ENCODE data around the gene LPO.

Gene LPO

DNA sequence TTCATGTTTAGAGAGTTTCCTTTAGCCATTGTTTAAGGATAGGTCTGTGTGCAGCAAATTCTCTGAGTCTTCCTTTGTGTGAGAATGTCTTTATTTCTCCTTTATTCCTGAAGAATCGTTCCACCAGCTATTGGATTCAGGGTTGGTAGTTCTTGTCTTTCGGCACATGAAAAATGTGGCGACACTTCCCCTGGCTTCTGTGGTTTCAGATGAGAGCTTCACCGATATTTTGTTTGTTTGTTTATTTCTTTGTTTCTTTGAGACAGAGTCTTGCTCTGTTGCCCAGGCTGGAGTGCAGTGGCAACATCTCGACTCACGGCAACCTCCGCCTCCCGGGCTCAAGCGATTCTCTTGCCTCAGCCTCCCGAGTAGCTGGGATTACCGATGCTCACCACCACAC lies 23.8 kb downstream of the LPO start:
- no peak for DNase-seq (ENCODE audit: low spot score)

DNA sequence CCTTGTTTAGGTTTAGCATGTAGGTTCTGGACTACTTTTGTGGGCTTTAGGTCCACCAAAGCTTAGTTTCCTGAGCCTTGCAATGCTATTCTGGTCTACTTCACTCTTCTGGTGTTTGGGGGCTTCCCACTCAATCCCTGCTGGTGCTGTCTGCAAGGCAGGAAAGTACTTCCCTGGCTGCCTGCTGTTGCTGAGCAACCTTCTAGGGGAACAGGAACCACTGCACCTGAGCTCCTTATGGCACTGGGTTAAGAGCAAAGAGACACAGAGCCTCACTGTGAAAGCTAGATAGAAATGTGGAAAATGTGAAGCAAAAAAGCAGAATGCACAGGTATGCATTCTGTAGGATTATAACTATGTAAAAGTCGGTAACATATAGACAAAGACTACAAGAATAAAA lies 25.4 kb downstream of the LPO start:
- no peak for DNase-seq (ENCODE audit: low spot score)

DNA sequence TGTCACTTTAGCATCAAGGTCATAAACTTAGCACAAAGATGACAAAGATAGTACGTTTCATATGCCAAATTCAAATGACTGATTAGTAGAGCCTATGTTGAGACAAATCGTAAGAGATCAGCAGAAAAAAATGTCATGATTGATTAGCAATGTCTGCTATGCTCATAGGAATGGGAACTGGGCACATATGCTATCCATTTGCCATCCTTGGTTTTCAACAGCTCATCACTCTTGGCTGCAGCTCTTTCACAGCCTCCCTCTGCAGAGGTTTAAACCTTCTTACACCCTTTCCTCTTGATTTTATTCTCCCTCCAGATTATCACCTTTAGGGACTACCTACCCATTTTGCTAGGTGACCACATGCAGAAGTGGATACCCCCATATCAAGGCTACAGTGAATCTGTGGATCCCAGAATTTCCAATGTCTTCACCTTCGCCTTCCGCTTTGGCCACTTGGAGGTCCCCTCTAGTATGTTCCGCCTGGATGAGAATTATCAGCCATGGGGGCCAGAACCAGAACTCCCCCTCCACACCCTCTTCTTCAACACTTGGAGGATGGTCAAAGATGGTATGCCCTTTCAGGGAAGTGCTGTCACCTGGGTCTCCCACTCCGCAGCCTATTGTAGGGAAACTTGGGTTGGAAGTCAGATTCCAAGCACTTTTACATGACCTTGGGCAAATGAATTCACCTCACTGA lies 26.2 kb downstream of the LPO start:
- DNase-seq (ENCODE audit: low spot score): no peak

DNA sequence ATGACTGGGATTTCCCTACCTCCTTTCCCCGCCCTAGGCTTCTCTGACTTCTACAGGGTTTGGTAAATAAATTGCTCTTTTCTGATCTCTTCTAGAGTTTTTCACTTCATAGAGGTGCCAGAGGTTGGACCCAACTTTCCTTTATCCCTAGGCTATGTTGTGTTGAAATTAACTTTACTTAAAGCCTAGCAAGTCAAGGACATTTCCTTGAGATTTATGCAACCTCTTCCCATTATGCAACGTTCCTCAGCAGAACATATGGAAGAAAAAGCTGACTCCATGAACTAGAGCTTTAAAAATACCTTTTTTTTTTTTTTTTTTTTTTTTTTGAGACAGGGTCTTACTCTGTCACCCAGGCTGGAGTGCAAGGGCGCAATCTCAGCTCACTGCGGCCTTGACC lies 26.9 kb downstream of the LPO start:
- no peak for DNase-seq (ENCODE audit: low spot score)

DNA sequence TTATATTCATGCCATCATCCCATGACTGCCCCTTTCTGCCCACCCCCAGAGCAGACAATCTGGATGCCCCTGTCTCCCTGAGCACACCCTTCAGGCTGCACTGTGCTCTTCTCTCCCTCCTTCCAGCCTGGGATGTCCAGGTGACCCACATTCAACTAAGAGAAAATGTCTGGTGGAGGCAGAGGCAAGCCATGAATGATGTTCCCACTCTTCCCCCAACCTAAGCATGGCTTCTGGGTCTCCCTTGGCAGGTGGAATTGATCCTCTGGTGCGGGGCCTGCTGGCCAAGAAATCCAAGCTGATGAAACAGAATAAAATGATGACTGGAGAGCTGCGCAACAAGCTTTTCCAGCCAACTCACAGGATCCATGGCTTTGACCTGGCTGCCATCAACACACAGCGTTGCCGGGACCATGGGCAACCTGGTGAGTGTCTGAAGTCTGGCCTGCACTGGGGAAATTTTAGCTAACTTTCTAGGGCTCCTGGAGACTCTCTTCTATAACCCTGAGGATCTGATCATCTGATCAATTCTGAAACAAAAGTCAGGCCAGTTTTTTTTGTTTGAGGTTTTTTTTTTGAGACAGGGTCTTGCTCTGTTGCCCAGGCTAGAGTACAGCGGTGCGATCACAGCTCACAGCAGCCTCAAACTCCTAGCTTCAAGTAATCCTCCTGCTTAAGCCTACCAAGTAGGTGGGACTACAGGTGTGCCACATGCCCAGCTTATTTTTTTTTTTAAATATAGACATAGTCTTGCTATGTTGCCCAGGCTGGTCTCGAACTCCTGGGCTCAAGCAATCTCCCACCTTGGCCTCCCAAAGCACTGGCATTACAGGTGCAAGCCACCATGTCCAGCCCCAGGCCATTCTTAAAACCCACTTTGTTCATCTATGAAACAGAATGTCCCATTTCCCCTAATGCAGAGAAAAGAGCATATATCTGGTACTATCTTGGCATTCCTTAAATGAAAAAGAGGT lies 27.8 kb downstream of the LPO start:
- DNase-seq (ENCODE audit: low spot score): no peak

DNA sequence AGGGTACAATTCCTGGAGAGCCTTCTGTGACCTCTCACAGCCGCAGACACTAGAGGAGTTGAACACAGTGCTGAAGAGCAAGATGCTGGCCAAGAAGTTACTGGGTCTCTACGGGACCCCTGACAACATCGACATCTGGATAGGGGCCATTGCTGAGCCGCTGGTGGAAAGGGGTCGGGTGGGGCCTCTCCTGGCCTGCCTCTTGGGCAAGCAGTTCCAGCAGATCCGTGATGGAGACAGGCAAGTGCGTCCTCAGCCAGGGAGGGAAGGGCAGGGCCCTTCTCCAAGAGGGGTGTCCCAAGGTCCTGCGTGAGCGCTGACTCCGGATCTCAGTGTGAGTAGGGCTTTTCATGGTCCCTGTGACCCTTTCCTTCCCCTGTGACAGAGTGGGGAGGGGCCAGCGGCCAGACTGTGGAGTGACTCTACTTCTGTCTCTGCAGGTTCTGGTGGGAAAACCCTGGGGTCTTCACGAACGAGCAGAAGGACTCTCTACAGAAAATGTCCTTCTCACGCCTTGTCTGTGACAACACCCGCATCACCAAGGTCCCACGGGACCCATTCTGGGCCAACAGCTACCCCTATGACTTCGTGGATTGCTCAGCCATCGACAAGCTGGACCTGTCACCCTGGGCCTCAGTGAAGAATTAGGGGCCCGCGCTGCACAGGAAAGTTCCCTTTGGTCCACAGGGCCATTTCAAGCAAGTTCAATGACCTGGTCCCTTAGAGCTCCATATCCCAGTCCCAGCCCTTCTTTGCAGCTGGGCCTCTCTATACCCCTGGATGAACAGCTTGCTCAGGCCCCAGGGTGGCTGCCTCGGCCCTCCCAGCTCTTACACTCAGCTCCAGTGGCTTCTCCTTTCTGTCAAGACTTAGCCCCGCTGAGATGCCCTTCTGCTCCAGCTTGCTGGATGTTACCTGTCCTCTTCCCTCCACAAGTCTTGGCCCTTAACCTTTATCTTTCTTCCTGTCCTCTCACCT lies 29.3 kb downstream of the LPO start:
- DNase-seq (ENCODE audit: low spot score): no peak

DNA sequence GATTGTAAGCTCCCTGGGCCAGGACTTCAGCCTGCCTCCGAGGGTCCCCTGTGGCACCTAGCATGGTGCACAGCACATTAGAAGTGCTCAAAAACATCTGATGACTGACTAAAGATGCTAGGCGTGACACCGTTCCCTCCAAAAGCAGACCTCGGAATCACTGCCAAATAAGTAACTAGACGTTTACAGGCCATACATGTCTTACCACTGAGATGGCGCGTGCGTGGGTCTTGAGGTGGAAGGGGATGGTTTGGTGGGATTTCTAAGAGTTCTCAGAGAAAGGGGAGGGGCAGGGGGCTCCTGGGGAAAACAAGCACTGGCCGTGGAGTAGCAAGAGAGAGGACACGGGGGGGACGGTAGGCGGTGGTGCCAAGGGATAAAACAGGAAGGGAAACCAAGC lies 29.9 kb downstream of the LPO start:
- no peak for DNase-seq (ENCODE audit: low spot score)

DNA sequence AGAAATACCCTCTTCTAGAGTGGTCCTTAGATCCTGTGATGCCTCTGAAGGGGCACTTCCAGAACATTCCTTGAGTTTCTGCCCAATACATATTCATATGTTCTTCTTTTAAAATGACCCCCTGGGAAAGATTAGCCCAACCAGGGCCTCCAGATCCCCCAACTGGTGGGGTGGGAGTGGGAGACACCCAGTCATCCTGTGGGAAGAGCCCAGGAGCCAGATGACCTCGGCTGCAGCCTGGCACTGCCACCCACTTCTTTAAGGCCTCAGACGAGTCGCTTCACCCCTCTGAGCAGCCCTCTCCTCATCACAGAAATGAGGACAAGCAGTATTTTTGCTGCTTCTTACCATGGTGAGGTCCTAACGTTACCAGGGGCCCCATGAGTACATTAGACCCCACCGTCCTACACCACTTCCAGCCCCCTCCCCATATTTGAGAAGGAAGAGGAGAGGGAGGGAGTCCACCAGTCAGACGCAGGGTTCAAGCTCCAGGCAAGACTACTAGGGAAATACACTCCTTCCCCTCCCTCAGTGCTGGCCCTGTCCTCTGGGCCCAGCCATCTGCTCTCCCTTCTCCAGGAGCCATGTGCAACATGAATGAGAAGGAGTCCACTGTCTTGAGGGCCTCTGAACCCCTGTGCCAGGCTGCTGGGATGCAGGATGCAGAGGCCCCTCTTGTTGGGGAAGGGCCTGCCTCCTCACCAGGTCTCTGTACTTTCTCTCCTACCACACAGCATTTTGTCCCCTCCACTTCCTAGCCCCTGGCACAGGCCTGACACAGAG lies 30.6 kb downstream of the LPO start:
- DNase-seq (ENCODE audit: low spot score): no peak

DNA sequence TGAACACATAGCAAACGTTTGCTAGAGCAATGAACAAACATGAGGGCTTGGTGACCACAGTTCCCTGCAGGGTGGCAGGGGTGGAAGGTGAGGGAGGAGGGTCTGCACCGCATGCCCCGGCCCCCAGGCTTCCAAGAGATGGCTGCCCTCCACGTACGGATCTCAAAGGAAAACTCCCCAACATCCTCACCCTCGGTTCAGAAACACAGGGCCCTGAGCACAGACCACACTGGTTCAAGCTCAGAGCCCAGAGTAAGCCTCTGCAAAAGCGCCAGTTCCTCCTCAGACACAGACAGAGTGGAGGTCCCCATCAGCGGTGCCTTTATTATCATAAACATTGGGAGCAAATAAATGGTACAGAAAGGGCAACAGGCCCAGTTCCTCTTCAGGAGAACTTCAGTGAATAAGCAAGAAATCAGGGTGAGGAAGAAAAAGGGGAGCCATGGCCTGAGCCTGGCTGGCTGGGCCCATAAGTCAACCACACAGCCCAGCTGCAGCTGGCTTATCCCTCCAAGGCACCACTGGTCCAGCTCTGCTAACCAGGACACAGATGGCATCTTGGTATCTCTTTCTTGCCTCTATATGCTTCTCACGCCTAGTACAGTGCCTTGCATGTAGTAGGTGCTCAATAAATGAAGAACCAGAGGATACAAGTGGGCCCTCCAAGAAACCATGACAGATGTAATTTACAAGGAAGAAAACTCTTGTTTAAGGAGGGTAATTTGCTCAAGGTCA lies 31.3 kb downstream of the LPO start:
- no peak for DNase-seq (ENCODE audit: low spot score)

DNA sequence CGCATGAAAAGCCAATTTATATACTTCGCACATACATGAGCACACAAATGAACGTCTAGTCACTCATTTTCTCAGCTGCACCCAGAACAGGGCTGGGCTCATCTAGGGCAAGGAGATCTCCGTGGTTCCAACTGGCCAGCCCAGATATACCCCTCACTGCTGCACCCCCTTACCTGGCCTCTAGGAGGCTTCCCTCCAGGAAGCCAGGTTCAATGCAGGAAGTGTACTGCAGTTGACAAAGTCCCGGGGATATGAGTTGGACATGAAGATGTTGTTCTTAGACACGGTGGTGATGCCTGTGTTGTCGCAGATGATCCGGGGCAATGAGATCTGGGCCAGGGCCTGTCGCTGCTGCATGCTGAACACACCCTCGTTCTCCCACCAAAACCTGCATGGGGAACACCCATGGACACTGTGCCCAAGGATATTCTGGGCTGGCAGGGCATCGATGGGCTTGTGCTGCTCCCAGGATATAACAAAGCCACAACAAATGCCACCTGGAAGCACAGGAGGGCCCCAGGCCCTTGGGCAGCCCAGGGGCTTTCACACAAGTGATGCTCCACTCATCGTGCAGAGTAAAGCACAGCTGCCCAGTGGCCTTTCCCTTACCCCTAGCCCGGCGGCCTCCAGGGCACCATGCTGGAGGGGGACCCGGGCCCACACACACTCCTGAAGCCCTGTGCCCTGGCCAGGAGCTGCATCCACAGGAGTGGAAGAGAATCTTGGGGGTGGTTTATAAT lies 32.3 kb downstream of the LPO start:
- no peak for DNase-seq (ENCODE audit: low spot score)

DNA sequence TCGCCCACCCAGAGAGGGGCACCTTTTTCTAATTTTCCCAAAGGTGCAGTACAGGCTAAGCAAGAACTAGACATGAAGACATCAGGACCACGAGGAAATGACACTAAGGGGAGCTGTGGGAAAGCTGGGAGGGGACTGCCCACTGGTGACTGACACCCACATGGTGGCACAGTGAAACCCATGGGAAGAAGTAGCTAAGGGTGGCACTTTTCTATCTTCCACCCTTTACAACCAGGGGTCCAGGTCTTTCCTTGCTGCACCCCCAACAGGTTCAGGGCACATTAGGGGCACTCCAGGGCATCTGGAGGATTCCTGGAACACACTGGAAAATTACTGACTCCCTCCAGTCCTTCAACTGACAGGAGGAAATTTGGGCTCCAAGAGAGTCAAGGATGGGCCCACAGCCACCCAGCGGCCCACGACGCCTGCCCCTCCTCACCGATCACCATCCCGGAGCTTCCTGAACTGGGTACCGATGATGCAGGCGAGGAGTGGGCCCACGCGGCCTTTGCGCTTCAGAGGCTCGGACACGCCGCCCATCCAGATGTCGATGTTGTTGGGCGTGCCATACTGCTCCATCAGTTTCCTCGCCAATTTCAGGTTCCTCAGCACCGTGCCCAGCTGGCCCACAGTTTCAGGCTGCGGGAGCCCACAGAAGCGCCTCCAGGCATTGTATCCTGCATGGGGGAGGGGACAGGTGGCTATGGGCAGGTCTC lies 33.0 kb downstream of the LPO start:
- DNase-seq (ENCODE audit: low spot score): no peak

DNA sequence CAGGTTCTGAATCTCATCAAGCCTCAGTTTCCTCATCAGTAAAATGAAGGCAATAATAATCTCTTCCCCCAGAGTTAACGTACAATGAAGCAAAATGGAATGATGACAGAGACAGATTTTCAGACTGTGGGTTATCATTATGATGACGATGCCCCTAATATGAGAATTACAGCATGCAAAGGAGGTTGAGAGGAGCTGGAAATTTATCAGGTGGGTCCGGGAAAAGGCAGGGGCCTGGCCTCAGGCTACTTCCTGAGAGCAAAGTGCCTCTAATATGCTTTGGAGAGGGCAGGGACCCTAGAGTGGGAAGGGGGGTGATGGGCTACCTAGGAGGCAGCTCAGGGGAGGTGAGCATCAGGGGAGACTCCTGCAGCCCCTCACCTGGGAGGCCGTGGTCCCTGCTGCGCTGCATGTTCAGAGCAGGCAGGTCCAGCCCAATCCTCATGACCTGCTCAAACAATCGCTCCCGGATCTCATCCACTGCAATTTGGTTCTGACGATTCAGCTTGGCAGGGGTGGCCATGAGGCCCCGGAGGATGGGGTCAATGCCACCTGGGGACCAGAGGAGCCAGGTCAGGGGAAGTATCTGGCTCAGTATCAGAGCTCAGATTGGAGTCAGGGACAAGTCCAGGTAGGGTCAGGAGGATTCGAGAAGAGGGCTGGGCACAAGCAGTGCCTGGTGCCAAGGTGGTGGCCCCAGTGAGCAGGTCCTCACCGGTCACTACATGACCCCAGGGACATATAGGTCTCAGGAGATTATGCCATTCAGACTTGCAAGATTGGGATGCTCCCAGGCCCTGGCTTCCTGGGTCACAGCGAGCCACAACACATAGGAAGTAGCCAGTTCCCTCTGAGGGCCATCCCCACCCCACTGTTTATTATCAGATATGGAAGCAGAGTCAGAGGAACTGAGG lies 34.2 kb downstream of the LPO start:
- no peak for DNase-seq (ENCODE audit: low spot score)

DNA sequence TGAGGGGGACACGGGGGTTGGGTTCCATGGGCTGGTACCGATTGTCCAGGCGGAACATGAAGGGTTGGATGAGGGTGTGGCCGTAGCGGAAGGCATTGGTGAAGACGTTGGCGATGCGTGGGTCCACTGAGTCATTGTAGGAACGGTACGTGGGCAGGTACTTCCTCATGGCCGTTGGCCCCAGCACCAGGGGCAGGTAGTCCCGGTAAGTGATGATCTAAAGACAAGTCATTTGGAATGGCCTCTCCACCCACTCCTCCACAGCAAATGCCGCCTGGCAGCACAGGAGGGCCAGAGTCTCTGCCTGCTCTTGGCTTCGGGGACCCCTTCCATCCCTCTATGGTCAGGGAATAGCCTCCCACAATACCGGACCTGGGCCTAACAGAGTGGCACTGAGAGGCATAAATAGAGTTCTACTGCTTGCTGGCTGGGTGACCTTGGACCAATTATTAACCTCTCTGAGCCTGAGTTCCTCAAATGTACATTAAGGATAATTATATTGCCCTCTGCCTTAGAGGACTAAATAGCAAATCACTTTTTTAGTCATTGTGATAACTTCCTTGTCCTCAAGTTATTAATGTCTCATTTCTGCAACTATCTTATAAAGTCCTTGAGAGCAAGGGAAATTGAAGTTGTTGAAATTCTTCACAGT lies 35.2 kb downstream of the LPO start:
- DNase-seq (ENCODE audit: low spot score): no peak

DNA sequence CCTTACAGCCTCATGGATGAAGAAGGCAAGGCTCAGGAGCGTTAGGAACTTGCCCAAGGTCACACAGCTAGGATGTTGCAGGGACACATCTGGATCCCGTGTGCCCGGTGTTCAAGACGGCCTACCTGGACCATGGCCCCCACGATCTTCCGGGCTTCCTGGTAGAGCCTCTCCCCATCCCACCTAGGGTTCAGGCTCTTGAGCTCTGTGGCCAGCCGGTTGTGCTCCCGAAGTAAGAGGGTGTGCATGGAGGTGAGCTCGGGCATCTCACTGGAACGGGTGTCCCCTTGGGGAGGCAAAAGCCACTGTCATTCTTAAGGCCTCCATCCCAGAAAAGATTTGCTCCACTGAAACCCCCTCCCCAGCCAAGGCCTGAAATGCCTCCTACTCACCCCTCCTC lies 37.0 kb downstream of the LPO start:
- no peak for DNase-seq (ENCODE audit: low spot score)

DNA sequence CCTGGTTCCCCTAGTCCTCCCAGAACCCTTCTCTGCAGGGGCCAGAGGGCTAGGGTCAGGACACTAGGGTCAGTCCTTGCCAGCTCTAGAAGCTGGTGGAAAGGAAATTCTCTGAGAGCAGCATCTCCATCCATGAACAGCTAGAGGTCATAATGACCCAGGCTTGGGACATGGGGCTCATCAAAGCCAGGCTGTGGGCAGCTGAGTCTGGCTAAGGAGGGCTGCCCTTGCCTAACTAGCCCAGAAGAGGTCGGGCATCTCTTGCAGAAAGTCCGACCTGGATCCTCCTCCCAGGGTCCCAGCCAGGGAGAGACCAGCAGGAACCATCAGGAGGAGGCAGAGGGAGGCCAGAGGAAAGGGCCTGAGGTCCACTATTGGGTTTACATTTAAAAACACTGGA lies 38.0 kb downstream of the LPO start:
- DNase-seq (ENCODE audit: low spot score): no peak

DNA sequence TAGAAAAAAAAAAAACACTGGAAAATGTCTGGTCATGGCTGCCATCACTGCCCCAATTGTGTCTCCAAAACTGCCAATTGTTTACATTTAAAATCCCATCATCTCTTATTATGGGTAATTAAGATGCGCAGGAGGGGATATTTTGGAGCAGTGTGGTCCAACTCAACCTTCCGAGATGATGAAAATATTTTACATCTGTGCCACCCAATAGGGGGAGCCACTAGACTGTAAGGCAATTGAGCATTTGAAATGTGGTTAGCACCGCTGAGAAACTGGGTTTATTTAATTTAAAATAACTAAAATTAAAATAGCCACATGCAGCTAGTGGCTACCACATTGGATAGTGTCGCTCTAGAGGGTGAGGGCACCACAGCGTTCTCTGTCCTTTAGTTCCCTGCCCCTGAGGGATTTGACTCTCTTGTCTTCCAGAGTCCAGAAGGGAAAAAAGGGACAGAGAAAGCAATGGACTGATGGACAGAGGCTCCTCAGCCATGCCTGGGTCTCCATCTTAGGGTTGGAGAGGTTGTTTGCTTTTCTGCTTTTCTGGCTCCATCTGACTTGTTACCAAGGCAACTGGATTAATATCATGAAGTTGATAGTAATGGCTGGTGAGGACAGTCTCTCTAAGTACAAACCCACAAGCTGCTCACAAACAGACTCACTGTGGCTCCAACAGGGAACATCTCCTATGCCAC lies 38.9 kb downstream of the LPO start:
- DNase-seq (ENCODE audit: low spot score): peak; percentile 60
